GM12872 (cell line): ENCODE results near the gene S100A11.

ENCODE experiments used
- TF ChIP-seq, protein P1 (sequence below): IDR thresholded peaks from 3 replicates; pipeline ENCODE4 v1.5.1; 2011; ENCODE audit warnings: low read depth, mild to moderate bottlenecking, low read length, moderate library complexity; ENCODE audit not compliant: insufficient read depth

The S100A11 gene

GRCh38 chr1:152009691-152010090 is 27.1 kb downstream of the S100A11 start:
- TF ChIP-seq, protein P1, sequence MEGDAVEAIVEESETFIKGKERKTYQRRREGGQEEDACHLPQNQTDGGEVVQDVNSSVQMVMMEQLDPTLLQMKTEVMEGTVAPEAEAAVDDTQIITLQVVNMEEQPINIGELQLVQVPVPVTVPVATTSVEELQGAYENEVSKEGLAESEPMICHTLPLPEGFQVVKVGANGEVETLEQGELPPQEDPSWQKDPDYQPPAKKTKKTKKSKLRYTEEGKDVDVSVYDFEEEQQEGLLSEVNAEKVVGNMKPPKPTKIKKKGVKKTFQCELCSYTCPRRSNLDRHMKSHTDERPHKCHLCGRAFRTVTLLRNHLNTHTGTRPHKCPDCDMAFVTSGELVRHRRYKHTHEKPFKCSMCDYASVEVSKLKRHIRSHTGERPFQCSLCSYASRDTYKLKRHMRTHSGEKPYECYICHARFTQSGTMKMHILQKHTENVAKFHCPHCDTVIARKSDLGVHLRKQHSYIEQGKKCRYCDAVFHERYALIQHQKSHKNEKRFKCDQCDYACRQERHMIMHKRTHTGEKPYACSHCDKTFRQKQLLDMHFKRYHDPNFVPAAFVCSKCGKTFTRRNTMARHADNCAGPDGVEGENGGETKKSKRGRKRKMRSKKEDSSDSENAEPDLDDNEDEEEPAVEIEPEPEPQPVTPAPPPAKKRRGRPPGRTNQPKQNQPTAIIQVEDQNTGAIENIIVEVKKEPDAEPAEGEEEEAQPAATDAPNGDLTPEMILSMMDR, result no peak

GRCh38 chr1:152007047-152007446 is 29.8 kb downstream of the S100A11 start:
- TF ChIP-seq, protein P1, result no peak

GRCh38 chr1:152005360-152005912 is 31.4 kb downstream of the S100A11 start:
- TF ChIP-seq, protein P1, result no peak

DNA sequence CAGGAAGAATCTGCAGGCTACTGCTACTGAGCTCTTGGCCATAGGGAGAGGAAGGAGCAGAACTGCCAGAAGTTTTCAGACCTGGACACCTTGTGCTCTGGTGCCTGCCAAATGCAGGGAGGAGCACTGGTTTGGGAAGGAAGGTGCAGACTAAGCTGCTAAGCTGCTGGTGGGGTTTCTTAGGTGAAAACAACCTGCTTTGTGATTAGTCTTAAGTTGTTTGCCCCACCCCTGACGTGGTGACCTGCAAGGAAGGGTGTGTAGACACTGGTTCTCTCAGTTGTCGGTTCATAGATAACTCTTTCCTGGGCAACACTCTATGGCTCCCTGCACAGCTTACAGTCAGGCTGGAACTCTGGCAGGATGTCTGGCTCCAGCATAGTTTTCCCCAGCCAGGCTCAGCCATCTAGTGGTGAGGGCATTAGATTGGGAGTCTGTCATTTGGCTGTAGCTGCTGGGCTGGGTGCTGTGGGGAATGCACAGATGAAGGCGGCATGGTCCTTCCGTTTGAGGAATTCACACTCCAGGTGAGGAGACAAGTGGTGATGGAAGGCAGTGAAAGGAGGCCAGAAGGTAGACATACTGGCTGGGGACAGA is 32.9 kb downstream of the S100A11 start:
- TF ChIP-seq, protein P1, result peak; percentile 12; the same call in 1 of the 3 replicates

- TF ChIP-seq, protein P1, result no peak
Observed at GRCh38 chr1:152002960-152003359, 33.8 kb downstream of the S100A11 start.

DNA sequence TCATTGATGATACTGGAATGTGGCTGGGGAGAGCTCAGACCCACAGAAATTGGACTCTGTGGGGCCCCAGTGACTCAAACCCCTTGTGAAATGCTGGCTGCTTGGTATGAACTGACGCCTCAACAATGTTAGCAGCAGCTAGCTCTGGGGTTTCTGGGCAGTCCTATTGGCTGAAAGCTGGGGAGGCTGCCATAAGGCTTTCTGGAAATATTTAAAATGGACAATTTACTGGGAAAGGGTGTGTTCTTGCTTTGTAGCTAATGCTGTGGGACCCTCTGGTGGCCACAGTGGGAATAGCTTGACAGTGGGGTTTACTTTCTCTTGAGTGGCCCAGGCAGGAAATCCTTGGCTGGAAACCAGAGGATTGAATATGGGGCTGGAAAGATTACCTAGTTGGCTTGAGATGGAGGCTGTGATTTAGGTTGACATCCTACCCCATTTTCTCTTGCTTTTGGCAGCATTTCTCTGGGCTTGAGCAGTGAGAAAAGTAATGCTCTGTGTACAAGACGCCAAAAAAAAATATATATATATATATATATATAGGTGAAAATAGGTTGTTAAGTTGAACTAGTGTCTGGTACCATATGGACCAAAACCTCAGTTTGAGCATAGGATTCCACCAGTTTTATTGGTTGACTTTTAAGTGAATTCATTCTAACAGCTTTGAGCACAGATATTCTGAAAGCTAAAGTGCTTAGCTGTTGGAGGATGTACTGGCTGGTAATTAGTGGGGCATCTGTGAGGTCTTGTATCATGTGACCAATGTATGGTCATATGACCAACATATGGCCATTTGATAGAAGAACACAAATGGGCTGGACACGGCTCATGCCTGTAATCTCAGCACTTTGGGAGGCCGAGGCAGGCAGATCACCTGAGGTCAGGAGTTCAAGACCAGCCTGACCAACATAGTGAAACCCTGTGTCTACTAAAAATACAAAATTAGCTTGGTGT is 34.9 kb downstream of the S100A11 start:
- TF ChIP-seq, protein P1, result peak; percentile 95

GRCh38 chr1:152000964-152001630 is 35.7 kb downstream of the S100A11 start:
- TF ChIP-seq, protein P1, result no peak
